GM21367 (cell line): ENCODE measurements around the gene TGFBI.
A peak's percentile ranks its signal among the peaks of the same experiment; 100 is the strongest.

Experiments used
- ATAC-seq: cut with Tn5 transposase; IDR thresholded peaks from one replicate; pipeline ENCODE4 v1.9.1; 2021; ENCODE audit not compliant: unreplicated experiment

TGFBI gene

GRCh38 chr5:136001466-136001981, 27.3 kb upstream of the TGFBI start:
- ATAC-seq: no peak

GRCh38 chr5:136004436-136004835, 24.4 kb upstream of the TGFBI start:
- no peak for ATAC-seq

GRCh38 chr5:136005476-136005875, 23.3 kb upstream of the TGFBI start:
- ATAC-seq: no peak

GRCh38 chr5:136006164-136006563, 22.6 kb upstream of the TGFBI start:
- ATAC-seq: no peak

GRCh38 chr5:136006761-136007251, 22.0 kb upstream of the TGFBI start:
- no peak for ATAC-seq

GRCh38 chr5:136007271-136007670, 21.5 kb upstream of the TGFBI start:
- ATAC-seq: no peak

- ATAC-seq: no peak
Measured at GRCh38 chr5:136011414-136012001, 17.3 kb upstream of the TGFBI start.

GRCh38 chr5:136012041-136012804, 16.6 kb upstream of the TGFBI start:
- no peak for ATAC-seq

GRCh38 chr5:136013559-136013958, 15.2 kb upstream of the TGFBI start:
- no peak for ATAC-seq

- peak; percentile 68 for ATAC-seq
Measured at GRCh38 chr5:136014049-136015002, 14.5 kb upstream of the TGFBI start.

- ATAC-seq: no peak
Measured at GRCh38 chr5:136015003-136015375, 13.8 kb upstream of the TGFBI start.

GRCh38 chr5:136015966-136016650, 12.7 kb upstream of the TGFBI start:
- no peak for ATAC-seq

GRCh38 chr5:136016945-136017530, 11.8 kb upstream of the TGFBI start:
- ATAC-seq: no peak

GRCh38 chr5:136018814-136019783, 9.7 kb upstream of the TGFBI start:
- no peak for ATAC-seq

- no peak for ATAC-seq
Measured at GRCh38 chr5:136020001-136020382, 8.8 kb upstream of the TGFBI start.

GRCh38 chr5:136020383-136021015, 8.3 kb upstream of the TGFBI start:
- ATAC-seq: no peak

GRCh38 chr5:136021016-136021405, 7.8 kb upstream of the TGFBI start:
- no peak for ATAC-seq

GRCh38 chr5:136022965-136023364, 5.8 kb upstream of the TGFBI start:
- ATAC-seq: no peak
